SK-N-SH treated with all-trans-retinoic acid at 6 μM for 48 hours (cell line): ENCODE measurements around the gene EHBP1.

ENCODE experiments used
- ATAC-seq: fragments of 200-7000 bp; cut with Tn5 transposase; 3 replicates; pipeline ENCODE4 v1.9.1; 2020; ENCODE audit warnings: mild to moderate bottlenecking, moderate library complexity
- BACH2 ChIP-seq: fragments of 250-450 bp; sonication (Bioruptor Pico); IDR thresholded peaks from 2 replicates; pipeline ENCODE4 v1.9.0; 2021; ENCODE audit warnings: mild to moderate bottlenecking, borderline replicate concordance
- CSDC2 ChIP-seq: fragments of 250-450 bp; sonication (Bioruptor Pico); IDR thresholded peaks from 2 replicates; pipeline ENCODE4 v1.5.0; 2020; ENCODE audit warnings: mild to moderate bottlenecking, moderate library complexity
- ESRRG ChIP-seq: fragments of 250-450 bp; sonication (Bioruptor Pico); IDR thresholded peaks from 2 replicates; pipeline ENCODE4 v1.6.1; 2021; ENCODE audit warnings: mild to moderate bottlenecking
- ISL1 ChIP-seq: fragments of 250-450 bp; sonication (Bioruptor Pico); IDR thresholded peaks from 2 replicates; pipeline ENCODE4 v2.1.2; 2022; ENCODE audit warnings: mild to moderate bottlenecking, moderate library complexity
- OSR1 ChIP-seq: fragments of 250-450 bp; sonication (Bioruptor Pico); IDR thresholded peaks from 2 replicates; pipeline ENCODE4 v1.8.0; 2022; ENCODE audit warnings: moderate library complexity, mild to moderate bottlenecking, inconsistent platforms
- PATZ1 ChIP-seq: fragments of 250-450 bp; sonication (Bioruptor Pico); IDR thresholded peaks from 2 replicates; pipeline ENCODE4 v1.8.0; 2020; ENCODE audit warnings: mild to moderate bottlenecking, moderate library complexity, borderline replicate concordance
- POU6F1 ChIP-seq: fragments of 250-450 bp; sonication (Bioruptor Pico); IDR thresholded peaks from 2 replicates; pipeline ENCODE4 v1.8.0; 2021; ENCODE audit warnings: low read depth, mild to moderate bottlenecking, moderate library complexity, borderline replicate concordance
- PPARA ChIP-seq: fragments of 250-450 bp; sonication (Bioruptor Pico); IDR thresholded peaks from 2 replicates; pipeline ENCODE4 v1.5.0; 2020; ENCODE audit warnings: mild to moderate bottlenecking, borderline replicate concordance
- RARB ChIP-seq: fragments of 250-450 bp; sonication (Bioruptor Pico); IDR thresholded peaks from 2 replicates; pipeline ENCODE4 v1.8.0; 2021; ENCODE audit warnings: mild to moderate bottlenecking, moderate library complexity
- SNAI2 ChIP-seq: fragments of 250-450 bp; sonication (Bioruptor Pico); IDR thresholded peaks from 2 replicates; pipeline ENCODE4 v1.5.0; 2020; ENCODE audit warnings: mild to moderate bottlenecking, moderate library complexity
- TCF4 ChIP-seq: fragments of 250-450 bp; sonication (Bioruptor Pico); IDR thresholded peaks from 2 replicates; pipeline ENCODE4 v1.8.0; 2021; ENCODE audit warnings: mild to moderate bottlenecking, moderate library complexity, borderline replicate concordance
- TOX ChIP-seq: fragments of 250-450 bp; sonication (Bioruptor Pico); IDR thresholded peaks from 2 replicates; pipeline ENCODE4 v1.8.0; 2021; ENCODE audit warnings: mild to moderate bottlenecking, moderate library complexity, borderline replicate concordance
- TSHZ2 ChIP-seq: fragments of 250-450 bp; sonication (Bioruptor Pico); IDR thresholded peaks from 2 replicates; pipeline ENCODE4 v1.5.0; 2020; ENCODE audit warnings: mild to moderate bottlenecking, moderate library complexity
- ZC3H10 ChIP-seq: fragments of 250-450 bp; sonication (Bioruptor Pico); IDR thresholded peaks from 2 replicates; pipeline ENCODE4 v1.5.1; 2021; ENCODE audit warnings: mild to moderate bottlenecking, moderate library complexity
- ZFP3 ChIP-seq: fragments of 250-450 bp; sonication (Bioruptor Pico); IDR thresholded peaks from 2 replicates; pipeline ENCODE4 v1.5.0; 2020; ENCODE audit warnings: mild to moderate bottlenecking, moderate library complexity
- ZFP30 ChIP-seq: fragments of 450-650 bp; formaldehyde crosslinking; IDR thresholded peaks from 2 replicates; pipeline ENCODE4 v1.5.0; 2022; ENCODE audit warnings: mild to moderate bottlenecking, moderate library complexity
- ZNF565 ChIP-seq: fragments of 450-650 bp; formaldehyde crosslinking; conservative IDR thresholded peaks from 2 replicates; pipeline ENCODE4 v1.5.0; 2020; ENCODE audit warnings: low read depth, mild to moderate bottlenecking, moderate library complexity
- ZNF70 ChIP-seq: fragments of 450-650 bp; formaldehyde crosslinking; IDR thresholded peaks from 2 replicates; pipeline ENCODE4 v1.5.0; 2020; ENCODE audit warnings: mild to moderate bottlenecking, moderate library complexity
- ZNF8 ChIP-seq: fragments of 450-650 bp; formaldehyde crosslinking; IDR thresholded peaks from 2 replicates; pipeline ENCODE4 v1.5.0; 2020; ENCODE audit warnings: mild to moderate bottlenecking, moderate library complexity
- TF ChIP-seq, protein P1 (sequence below): fragments of 250-450 bp; sonication (Bioruptor Pico); IDR thresholded peaks from 2 replicates; pipeline ENCODE4 v1.5.1; 2020; ENCODE audit warnings: low read depth, mild to moderate bottlenecking, moderate library complexity

EHBP1 gene

GRCh38 chr2:62940697-62941096, 235.2 kb downstream of the EHBP1 start:
- no peak for ATAC-seq

GRCh38 chr2:62941413-62941812, 235.9 kb downstream of the EHBP1 start:
- TF ChIP-seq RARB (CRISPR knock-in tag) (no peak), ZNF565 (no peak), OSR1 (CRISPR knock-in tag) (no peak), PPARA (CRISPR knock-in tag) (no peak), BACH2 (no peak), ZNF8 (CRISPR knock-in tag) (no peak), TOX (no peak), TCF4 (CRISPR knock-in tag) (no peak), ZFP3 (CRISPR knock-in tag) (no peak), CSDC2 (CRISPR knock-in tag) (no peak), ISL1 (CRISPR knock-in tag) (no peak), SNAI2 (CRISPR knock-in tag) (no peak), ESRRG (CRISPR knock-in tag) (no peak), ZFP30 (CRISPR knock-in tag) (no peak), PATZ1 (no peak)
- ATAC-seq = no peak

More at GRCh38 chr2:62940697-62941096, 235.2 kb downstream of the EHBP1 start:
- TF ChIP-seq TOX (no peak), PATZ1 (no peak), ISL1 (CRISPR knock-in tag) (no peak), RARB (CRISPR knock-in tag) (no peak)
- TF ChIP-seq, all 23 proteins: peak for 0

DNA sequence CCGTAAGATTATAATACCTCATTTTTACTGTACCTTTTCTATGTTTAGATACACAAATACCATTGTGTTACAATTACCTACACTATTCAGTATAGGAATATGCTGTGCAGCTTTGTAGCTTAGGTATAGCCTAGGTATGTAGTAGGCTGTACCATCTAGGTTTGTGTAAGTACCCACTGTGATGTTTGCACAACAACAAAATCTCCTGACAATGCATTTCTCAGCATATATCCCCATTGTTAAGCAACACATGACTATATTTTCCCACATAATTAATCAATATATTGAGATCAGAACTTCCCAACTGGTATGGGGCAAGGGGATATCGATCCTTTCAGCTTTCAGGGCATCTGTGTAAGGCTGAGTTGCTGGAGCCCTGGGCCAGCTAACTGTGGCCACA, 238.8 kb downstream of the EHBP1 start:
- no peak for TF ChIP-seq TOX
- no peak for TF ChIP-seq TSHZ2 (CRISPR knock-in tag)
- no peak for TF ChIP-seq BACH2
- no peak for TF ChIP-seq ZFP30 (CRISPR knock-in tag)
- TF ChIP-seq ZFP3 (CRISPR knock-in tag) = no peak
- no peak for TF ChIP-seq OSR1 (CRISPR knock-in tag)
- TF ChIP-seq ZNF70 = no peak
- TF ChIP-seq ISL1 (CRISPR knock-in tag) = no peak
- no peak for ATAC-seq

DNA sequence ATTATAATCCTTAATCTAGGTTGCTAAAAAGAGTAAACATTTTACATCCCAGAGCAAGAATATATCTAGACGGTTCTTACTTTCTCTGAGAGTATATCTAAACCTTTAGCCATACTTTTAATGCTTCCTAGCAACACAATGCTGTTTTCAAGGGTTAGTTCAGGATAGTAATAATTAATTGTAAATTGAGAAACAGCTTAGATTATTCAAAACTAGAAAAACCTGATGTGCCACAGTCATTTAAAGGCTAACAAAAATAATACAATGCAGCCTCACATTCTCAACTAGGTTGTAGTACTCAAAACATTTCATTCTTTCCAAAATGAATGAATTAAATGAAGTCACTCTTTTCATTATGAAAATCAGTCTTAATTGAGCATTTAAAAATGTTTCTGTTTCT, 241.9 kb downstream of the EHBP1 start:
- TF ChIP-seq ZFP30 (CRISPR knock-in tag) = no peak
- TF ChIP-seq ISL1 (CRISPR knock-in tag) = no peak
- TF ChIP-seq RARB (CRISPR knock-in tag) = no peak
- no peak for TF ChIP-seq POU6F1 (CRISPR knock-in tag)
- TF ChIP-seq CSDC2 (CRISPR knock-in tag) = no peak
- TF ChIP-seq PPARA (CRISPR knock-in tag) = no peak
- TF ChIP-seq ZFP3 (CRISPR knock-in tag) = no peak
- TF ChIP-seq SNAI2 (CRISPR knock-in tag) = no peak
- no peak for TF ChIP-seq TOX
- TF ChIP-seq TCF4 (CRISPR knock-in tag) = no peak
- no peak for TF ChIP-seq ZC3H10 (CRISPR knock-in tag)
- no peak for ATAC-seq

DNA sequence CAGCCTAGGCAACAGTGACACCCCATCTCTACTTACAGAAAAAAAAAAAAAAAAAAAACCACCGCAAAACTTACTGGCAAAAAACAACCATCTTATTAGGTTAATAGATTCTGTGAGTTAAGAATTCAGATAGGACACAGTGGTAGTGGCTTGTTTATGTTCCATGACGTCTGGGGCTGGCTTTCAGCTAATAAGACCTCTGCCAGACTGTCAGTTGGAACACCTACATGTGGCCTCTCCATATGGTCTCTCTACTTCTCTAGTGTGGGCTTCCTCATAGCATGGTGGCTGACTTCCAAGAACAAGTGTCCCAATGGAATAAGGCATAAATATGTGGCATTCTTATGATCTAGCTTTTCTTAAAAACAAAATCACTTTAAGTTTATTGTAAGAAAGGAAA, 251.1 kb downstream of the EHBP1 start:
- TF ChIP-seq, protein P1, sequence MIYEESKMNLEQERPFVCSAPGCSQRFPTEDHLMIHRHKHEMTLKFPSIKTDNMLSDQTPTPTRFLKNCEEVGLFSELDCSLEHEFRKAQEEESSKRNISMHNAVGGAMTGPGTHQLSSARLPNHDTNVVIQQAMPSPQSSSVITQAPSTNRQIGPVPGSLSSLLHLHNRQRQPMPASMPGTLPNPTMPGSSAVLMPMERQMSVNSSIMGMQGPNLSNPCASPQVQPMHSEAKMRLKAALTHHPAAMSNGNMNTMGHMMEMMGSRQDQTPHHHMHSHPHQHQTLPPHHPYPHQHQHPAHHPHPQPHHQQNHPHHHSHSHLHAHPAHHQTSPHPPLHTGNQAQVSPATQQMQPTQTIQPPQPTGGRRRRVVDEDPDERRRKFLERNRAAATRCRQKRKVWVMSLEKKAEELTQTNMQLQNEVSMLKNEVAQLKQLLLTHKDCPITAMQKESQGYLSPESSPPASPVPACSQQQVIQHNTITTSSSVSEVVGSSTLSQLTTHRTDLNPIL (CRISPR knock-in tag) = no peak
- TF ChIP-seq ISL1 (CRISPR knock-in tag) = no peak
- TF ChIP-seq ZFP3 (CRISPR knock-in tag) = no peak
- no peak for TF ChIP-seq TSHZ2 (CRISPR knock-in tag)
- no peak for TF ChIP-seq POU6F1 (CRISPR knock-in tag)
- ATAC-seq = no peak
